Activated naive CD4-positive, alpha-beta T cell treated with anti-CD3 and anti-CD28 coated beads, Interleukin-2, amount 50 U/mL, for 72 hours (primary cell): ENCODE data around the gene FBXL3. TPM values are rescaled to one million over a fixed set of nuclear protein-coding genes. Genes with fewer than 3 reads are reported as not detected.
"Not testable (repeated sequence)": the region's sequence is repeated elsewhere in the genome, so short reads cannot be mapped to it uniquely, and the experiment has no call there.

Source experiments
- ATAC-seq, 2 donors: fragments of 150-1000 bp; cut with Tn5 transposase; 2 replicates each; pipeline ENCODE4 v1.10.0; 2021; ENCODE audit warnings: mild to moderate bottlenecking in 2 of 2, moderate library complexity in 2 of 2
- DNase-seq, 2 donors: peaks; one replicate each; pipeline ENCODE4 v3.0.0; 2021 to 2022; ENCODE audit warnings: low spot score in 2 of 2
- H3K27ac Mint-ChIP-seq, 2 donors: one replicate each; pipeline ENCODE4 v1.8.0; 2022; ENCODE audit warnings: mild to moderate bottlenecking in 2 of 2, mixed read lengths in 2 of 2
- H3K36me3 Mint-ChIP-seq, 2 donors: one replicate each; pipeline ENCODE4 v1.8.0; 2022; ENCODE audit warnings: mixed read lengths in 2 of 2
- H3K9me3 Mint-ChIP-seq, 2 donors: one replicate each; pipeline ENCODE4 v1.8.0; 2022; ENCODE audit warnings: mixed read lengths in 2 of 2
- total RNA-seq, 2 donors: library from RNA; stranded (reverse); gene quantifications; one replicate each; pipeline ENCODE4 v1.2.3, GENCODE V29; 2022

FBXL3 gene
- total RNA-seq, 2 donors from 2014 or later: 32.0 to 39.0 TPM

GRCh38 chr13:76973920-76974617, 52.9 kb downstream of the FBXL3 start:
- no peaks in the 10 kb centered on the region for H3K9me3 Mint-ChIP-seq
- no peak overlapping the region for H3K27ac Mint-ChIP-seq
- DNase-seq (no peak), ATAC-seq (peak in 1 of 2 donors; percentile 37)
- H3K36me3 Mint-ChIP-seq: no peaks in the 10 kb centered on the region

- H3K9me3 Mint-ChIP-seq: no peaks in the 10 kb centered on the region
- no peak for ATAC-seq
- no peak for DNase-seq
- H3K36me3 Mint-ChIP-seq: no peaks in the 10 kb centered on the region
- no peak overlapping the region for H3K27ac Mint-ChIP-seq
Measured at GRCh38 chr13:76971851-76972829, 54.8 kb downstream of the FBXL3 start.

- no peaks in the 10 kb centered on the region for H3K9me3 Mint-ChIP-seq
- DNase-seq (no peak), ATAC-seq (no peak)
- H3K27ac Mint-ChIP-seq: no peak overlapping the region
- H3K36me3 Mint-ChIP-seq: no peaks in the 10 kb centered on the region
Measured at GRCh38 chr13:76971215-76971614, 55.7 kb downstream of the FBXL3 start.

GRCh38 chr13:76969488-76970365, 57.2 kb downstream of the FBXL3 start:
- Mint-ChIP-seq H3K36me3 (no peaks in the 10 kb centered on the region), H3K27ac (no peak overlapping the region), H3K9me3 (no peaks in the 10 kb centered on the region)
- ATAC-seq: no peak
- no peak for DNase-seq

- H3K36me3 Mint-ChIP-seq: no peaks in the 10 kb centered on the region
- no peak overlapping the region for H3K27ac Mint-ChIP-seq
- no peaks in the 10 kb centered on the region for H3K9me3 Mint-ChIP-seq
- ATAC-seq: no peak
- no peak for DNase-seq
Measured at GRCh38 chr13:76968041-76968440, 58.9 kb downstream of the FBXL3 start.

GRCh38 chr13:76967031-76967430, 59.9 kb downstream of the FBXL3 start:
- H3K9me3 Mint-ChIP-seq: no peaks in the 10 kb centered on the region
- DNase-seq: no peak
- H3K36me3 Mint-ChIP-seq: no peaks in the 10 kb centered on the region
- no peak overlapping the region for H3K27ac Mint-ChIP-seq
- no peak for ATAC-seq

- ATAC-seq: no peak
- H3K27ac Mint-ChIP-seq: no peak overlapping the region
- peaks cover 0 to under 1% of the 10 kb centered on the region in 2 donors for H3K36me3 Mint-ChIP-seq
- DNase-seq: no peak
- peaks cover under 1% of the 10 kb centered on the region in 2 donors for H3K9me3 Mint-ChIP-seq
Measured at GRCh38 chr13:76965759-76966421, 61.1 kb downstream of the FBXL3 start.

GRCh38 chr13:76959734-76960133, 67.2 kb downstream of the FBXL3 start:
- not testable (repeated sequence) for ATAC-seq, H3K27ac Mint-ChIP-seq, DNase-seq
- H3K36me3 Mint-ChIP-seq: peaks cover 13 to 15% of the 10 kb centered on the region in 2 donors
- peaks cover 15 to 26% of the 10 kb centered on the region in 2 donors for H3K9me3 Mint-ChIP-seq

- no peak overlapping the region for H3K27ac Mint-ChIP-seq
- DNase-seq: no peak
- H3K9me3 Mint-ChIP-seq: peaks cover 15 to 26% of the 10 kb centered on the region in 2 donors
- H3K36me3 Mint-ChIP-seq: peaks cover 13 to 15% of the 10 kb centered on the region in 2 donors
- no peak for ATAC-seq
Measured at GRCh38 chr13:76958841-76959432, 68.0 kb downstream of the FBXL3 start.

- Mint-ChIP-seq H3K27ac (no peak overlapping the region), H3K36me3 (peaks cover 10 to 12% of the 10 kb centered on the region in 2 donors), H3K9me3 (peaks cover 13 to 24% of the 10 kb centered on the region in 2 donors)
- no peak for ATAC-seq
- DNase-seq: no peak
Measured at GRCh38 chr13:76955661-76956060, 71.3 kb downstream of the FBXL3 start.

Other genes with a start within 250 kb of the FBXL3 start
- 10 to 100 TPM in 1 of 2 donors, 1 to 10 TPM in 1; 5.2 to 12.2 TPM for gene KCTD12, start 140.8 kb downstream of the FBXL3 start, total RNA-seq
- not detected for gene ACOD1, start 78.6 kb downstream of the FBXL3 start, total RNA-seq
- 10 to 100 TPM in 1 of 2 donors, 1 to 10 TPM in 1; 9.6 to 12.5 TPM for gene CLN5, start 35.1 kb downstream of the FBXL3 start, total RNA-seq